ENCODE measurements around the gene COL4A2.

DNA sequence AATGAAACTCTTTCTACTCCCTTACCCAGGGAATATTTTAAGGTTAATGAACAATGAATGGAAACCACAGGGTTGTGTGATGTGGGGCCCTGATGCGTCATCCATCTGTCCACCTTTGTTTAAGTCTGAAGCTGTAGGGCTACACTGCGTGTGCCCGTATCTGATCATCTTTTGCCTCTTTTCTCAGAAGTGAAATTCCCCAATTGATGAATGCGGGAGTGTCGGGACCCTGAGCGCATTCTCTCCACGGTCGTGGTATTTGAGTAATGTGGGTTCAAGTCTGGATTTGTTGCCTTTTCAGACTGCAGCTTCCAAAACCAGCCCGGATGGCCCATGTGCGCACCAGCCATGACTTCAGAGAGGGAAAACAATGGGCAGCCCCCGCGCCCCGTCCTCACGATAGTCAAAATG, 112.3 kb downstream of the COL4A2 start:
- no peak for TF ChIP-seq EP300 (IDR thresholded peaks at IDR 0.05)
- TF ChIP-seq, protein P1, sequence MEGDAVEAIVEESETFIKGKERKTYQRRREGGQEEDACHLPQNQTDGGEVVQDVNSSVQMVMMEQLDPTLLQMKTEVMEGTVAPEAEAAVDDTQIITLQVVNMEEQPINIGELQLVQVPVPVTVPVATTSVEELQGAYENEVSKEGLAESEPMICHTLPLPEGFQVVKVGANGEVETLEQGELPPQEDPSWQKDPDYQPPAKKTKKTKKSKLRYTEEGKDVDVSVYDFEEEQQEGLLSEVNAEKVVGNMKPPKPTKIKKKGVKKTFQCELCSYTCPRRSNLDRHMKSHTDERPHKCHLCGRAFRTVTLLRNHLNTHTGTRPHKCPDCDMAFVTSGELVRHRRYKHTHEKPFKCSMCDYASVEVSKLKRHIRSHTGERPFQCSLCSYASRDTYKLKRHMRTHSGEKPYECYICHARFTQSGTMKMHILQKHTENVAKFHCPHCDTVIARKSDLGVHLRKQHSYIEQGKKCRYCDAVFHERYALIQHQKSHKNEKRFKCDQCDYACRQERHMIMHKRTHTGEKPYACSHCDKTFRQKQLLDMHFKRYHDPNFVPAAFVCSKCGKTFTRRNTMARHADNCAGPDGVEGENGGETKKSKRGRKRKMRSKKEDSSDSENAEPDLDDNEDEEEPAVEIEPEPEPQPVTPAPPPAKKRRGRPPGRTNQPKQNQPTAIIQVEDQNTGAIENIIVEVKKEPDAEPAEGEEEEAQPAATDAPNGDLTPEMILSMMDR (IDR thresholded peaks at IDR 0.05), result no peak
- no peak for TF ChIP-seq POLR2AphosphoS5 (IDR thresholded peaks at IDR 0.05)
